HCT116 (cell line): ENCODE measurements around the gene NTSR1.

Experiments used
- CEBPB ChIP-seq: IDR thresholded peaks from 2 replicates; pipeline ENCODE4 v1.6.1; 2012; ENCODE audit warnings: low read depth
- CTCF ChIP-seq, 3 experiments: fragments of 200-600 bp in 1 of 3; sonication (generic) in 1 of 3; IDR thresholded peaks in 2 of 3; conservative IDR thresholded peaks in 1 of 3; 2 replicates each; pipeline ENCODE4 v1.5.1; 2012 to 2017; ENCODE audit warnings: low read depth in 2 of 3, low read length in 2 of 3, antibody characterized with exemption in 1 of 3, borderline replicate concordance in 1 of 3, control low read depth in 1 of 3, mild to moderate bottlenecking in 1 of 3, mixed read lengths in 1 of 3, mixed run types in 1 of 3, moderate library complexity in 1 of 3; ENCODE audit not compliant: insufficient read depth in 1 of 3
- ELF1 ChIP-seq: IDR thresholded peaks from 2 replicates; pipeline ENCODE4 v1.6.1; 2012; ENCODE audit warnings: low read depth, borderline replicate concordance
- JUND ChIP-seq: IDR thresholded peaks from 2 replicates; pipeline ENCODE4 v1.6.1; 2012
- POLR2AphosphoS5 ChIP-seq: IDR thresholded peaks from 2 replicates; pipeline ENCODE4 v1.6.1; 2011; ENCODE audit warnings: mild to moderate bottlenecking, low read depth, low read length, moderate library complexity
- RAD21 ChIP-seq: IDR thresholded peaks from 2 replicates; pipeline ENCODE4 v1.6.1; 2012; ENCODE audit warnings: low read depth, mild to moderate bottlenecking
- SP1 ChIP-seq: IDR thresholded peaks from 2 replicates; pipeline ENCODE4 v1.6.1; 2012; ENCODE audit warnings: low read depth
- TF ChIP-seq, protein P1 (sequence below): IDR thresholded peaks from 2 replicates; pipeline ENCODE4 v1.6.1; 2011; ENCODE audit warnings: mild to moderate bottlenecking, low read length, moderate library complexity; ENCODE audit not compliant: insufficient replicate concordance; ENCODE audit errors: extremely low read depth

- TF ChIP-seq CTCF (IDR thresholded peaks at IDR 0.05 in 2 of 3, conservative IDR thresholded peaks at IDR 0.05 in 1 of 3; ENCODE audit: borderline replicate concordance in 1 of 3, insufficient read depth in 1 of 3, low read depth in 2 of 3, low read length in 2 of 3) (no peak), SP1 (no peak), ELF1 (no peak), CEBPB (no peak), RAD21 (no peak), POLR2AphosphoS5 (no peak), JUND (no peak)
- TF ChIP-seq, protein P1, sequence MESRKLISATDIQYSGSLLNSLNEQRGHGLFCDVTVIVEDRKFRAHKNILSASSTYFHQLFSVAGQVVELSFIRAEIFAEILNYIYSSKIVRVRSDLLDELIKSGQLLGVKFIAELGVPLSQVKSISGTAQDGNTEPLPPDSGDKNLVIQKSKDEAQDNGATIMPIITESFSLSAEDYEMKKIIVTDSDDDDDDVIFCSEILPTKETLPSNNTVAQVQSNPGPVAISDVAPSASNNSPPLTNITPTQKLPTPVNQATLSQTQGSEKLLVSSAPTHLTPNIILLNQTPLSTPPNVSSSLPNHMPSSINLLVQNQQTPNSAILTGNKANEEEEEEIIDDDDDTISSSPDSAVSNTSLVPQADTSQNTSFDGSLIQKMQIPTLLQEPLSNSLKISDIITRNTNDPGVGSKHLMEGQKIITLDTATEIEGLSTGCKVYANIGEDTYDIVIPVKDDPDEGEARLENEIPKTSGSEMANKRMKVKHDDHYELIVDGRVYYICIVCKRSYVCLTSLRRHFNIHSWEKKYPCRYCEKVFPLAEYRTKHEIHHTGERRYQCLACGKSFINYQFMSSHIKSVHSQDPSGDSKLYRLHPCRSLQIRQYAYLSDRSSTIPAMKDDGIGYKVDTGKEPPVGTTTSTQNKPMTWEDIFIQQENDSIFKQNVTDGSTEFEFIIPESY = no peak
Measured at GRCh38 chr20:62763404-62763803, 54.8 kb downstream of the NTSR1 start.
